Astrocyte of the cerebellum (primary cell): Measurements from ENCODE around the gene ATP2A3.

Source experiments
- DNase-seq: peaks from one replicate; pipeline ENCODE4 v3.0.0-alpha.2; 2011; ENCODE audit warnings: low read depth
- H3K4me3 ChIP-seq: 2 replicates; pipeline ENCODE4 v1.5.1; 2011; ENCODE audit warnings: mild to moderate bottlenecking, low read depth, low read length, moderate library complexity
- in situ Hi-C: cut with HindIII; loops from 2 replicates; pipeline ENCODE4 v1.10.0; 2017; ENCODE audit warnings: low sequenced_read_pairs
- TF ChIP-seq, protein P1 (sequence below): IDR thresholded peaks from 2 replicates; pipeline ENCODE4 v1.5.1; 2012; ENCODE audit warnings: low read length, low read depth, moderate library complexity, mild to moderate bottlenecking; ENCODE audit errors: missing control alignments

Gene ATP2A3

DNA sequence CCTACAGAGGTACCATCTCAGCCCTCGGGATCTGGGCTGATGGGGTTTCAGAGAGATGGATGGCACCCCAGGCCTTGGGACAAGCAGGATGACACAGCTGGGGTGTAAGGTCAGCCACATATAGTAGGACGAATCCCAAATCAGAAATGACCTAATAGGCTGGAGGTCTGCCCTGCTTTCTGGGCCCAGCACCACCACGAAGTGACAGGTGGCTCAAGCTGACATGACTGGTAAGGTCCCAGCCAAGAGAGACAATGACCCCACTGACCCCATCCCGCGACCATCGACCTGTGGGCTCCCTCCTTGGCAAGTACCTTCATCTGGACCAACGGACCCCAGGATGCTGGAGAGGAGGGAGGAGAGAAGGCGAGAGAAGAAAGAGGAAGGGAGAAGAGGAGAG, 87.0 kb downstream of the ATP2A3 start:
- in situ Hi-C loops: no loop called here

DNA sequence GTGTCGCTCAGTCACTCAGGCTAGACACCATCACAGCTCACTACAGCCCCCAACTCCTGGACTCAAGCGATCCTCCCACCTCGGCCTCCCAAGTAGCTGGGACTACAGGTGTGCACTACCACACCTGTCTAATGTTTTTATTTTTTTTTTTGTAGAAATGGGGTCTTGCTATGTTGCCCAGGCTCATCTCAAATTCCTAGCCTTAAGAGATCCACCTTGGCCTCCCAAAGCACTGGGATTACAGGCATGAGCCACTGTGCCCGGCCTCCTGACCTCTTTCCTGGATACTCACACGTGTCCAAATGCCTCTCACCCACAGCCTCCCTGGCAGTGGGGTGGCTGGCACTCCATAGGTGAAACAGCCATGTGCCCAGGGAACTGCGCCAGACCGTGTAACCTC, 88.9 kb downstream of the ATP2A3 start:
- DNase-seq: no peak
- TF ChIP-seq, protein P1, sequence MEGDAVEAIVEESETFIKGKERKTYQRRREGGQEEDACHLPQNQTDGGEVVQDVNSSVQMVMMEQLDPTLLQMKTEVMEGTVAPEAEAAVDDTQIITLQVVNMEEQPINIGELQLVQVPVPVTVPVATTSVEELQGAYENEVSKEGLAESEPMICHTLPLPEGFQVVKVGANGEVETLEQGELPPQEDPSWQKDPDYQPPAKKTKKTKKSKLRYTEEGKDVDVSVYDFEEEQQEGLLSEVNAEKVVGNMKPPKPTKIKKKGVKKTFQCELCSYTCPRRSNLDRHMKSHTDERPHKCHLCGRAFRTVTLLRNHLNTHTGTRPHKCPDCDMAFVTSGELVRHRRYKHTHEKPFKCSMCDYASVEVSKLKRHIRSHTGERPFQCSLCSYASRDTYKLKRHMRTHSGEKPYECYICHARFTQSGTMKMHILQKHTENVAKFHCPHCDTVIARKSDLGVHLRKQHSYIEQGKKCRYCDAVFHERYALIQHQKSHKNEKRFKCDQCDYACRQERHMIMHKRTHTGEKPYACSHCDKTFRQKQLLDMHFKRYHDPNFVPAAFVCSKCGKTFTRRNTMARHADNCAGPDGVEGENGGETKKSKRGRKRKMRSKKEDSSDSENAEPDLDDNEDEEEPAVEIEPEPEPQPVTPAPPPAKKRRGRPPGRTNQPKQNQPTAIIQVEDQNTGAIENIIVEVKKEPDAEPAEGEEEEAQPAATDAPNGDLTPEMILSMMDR: no peak
- H3K4me3 ChIP-seq: no peak overlapping the region
- in situ Hi-C loops: no loop called here

More for the DNA sequence above, 87.0 kb downstream of the ATP2A3 start:
- no peak for DNase-seq
- TF ChIP-seq, protein P1: no peak
- H3K4me3 ChIP-seq: no peak overlapping the region
